Motor neuron (in vitro differentiated cells): ENCODE data around the gene PAGE4. TPM values are rescaled to one million over a fixed set of nuclear protein-coding genes. Genes with fewer than 3 reads are reported as not detected.

Experiments
- ATAC-seq, 8 experiments: fragments of 200-7000 bp; cut with Tn5 transposase; replicated peaks in 6 of 8; 2 replicates each; pipeline ENCODE4 v1.8.0; 2021; ENCODE audit warnings: mild to moderate bottlenecking in 8 of 8, moderate library complexity in 8 of 8
- H3K27ac ChIP-seq, 2 donors: fragments of 250-450 bp; sonication (Bioruptor Pico); 2 replicates each; pipeline ENCODE4 v1.9.0; 2021; ENCODE audit warnings: antibody characterized with exemption in 2 of 2, mild to moderate bottlenecking in 2 of 2, moderate library complexity in 1 of 2
- H3K4me1 ChIP-seq, 2 donors: fragments of 250-450 bp; sonication (Bioruptor Pico); replicated peaks in 1 of 2; 2 replicates each; pipeline ENCODE4 v1.6.1; 2021; ENCODE audit warnings: antibody characterized with exemption in 2 of 2, mild to moderate bottlenecking in 2 of 2, moderate library complexity in 1 of 2
- H3K4me3 ChIP-seq, 5 donors: fragments of 250-450 bp; sonication (Bioruptor Pico); 2 replicates each; pipeline ENCODE4 v1.9.0; 2021; ENCODE audit warnings: antibody characterized with exemption in 5 of 5, mild to moderate bottlenecking in 5 of 5, moderate library complexity in 4 of 5
- WGBS, 10 experiments: fragments of 450-650 bp; shearing (Covaris generic); methylation state at CpG; one replicate each; pipeline ENCODE4 v1.0.0; 2022; 5-methylcytosine and 5-hydroxymethylcytosine counted together
- in situ Hi-C, 9 experiments: fragments of 400-800 bp; cut with MboI; loops; one replicate each; pipeline ENCODE4 v1.15.0; 2021; ENCODE audit warnings: low sequenced_read_pairs in 9 of 9, low pct_unique_long_range_greater_than_20kb in 2 of 9; ENCODE audit not compliant: unreplicated experiment in 9 of 9
- total RNA-seq, 8 experiments: library from RNA; unstranded; fragments of 300-600 nt; gene quantifications; 2 replicates each; pipeline versions ENCODE4 v1.2.3 to v1.2.4, GENCODE V29; 2022

The PAGE4 gene
- total RNA-seq, 8 experiments from 2014 or later = 0.13 to 0.47 (median 0.28) TPM; not detected in 5

GRCh38 chrX:49878128-49878833 is 49.2 kb downstream of the PAGE4 start:
- Histone ChIP-seq H3K27ac (peak overlapping the region; percentile 84 to 93), H3K4me1 (peaks cover 21 to 35% of the 10 kb centered on the region in 2 donors), H3K4me3 (peak overlapping the region; percentile 49 to 88 (median 59))
- ATAC-seq = peak in 6 of 8 experiments; percentile 5 to 25 (median 14)
- in situ Hi-C loops = no loop called here
- 0 to 100% methylated on average over 1 of the region's 28 CpGs; no CpG with 5 or more reads in 8 of the 10 experiments for WGBS, 10 experiments

- H3K27ac ChIP-seq = peak within 1 kb of the TSS; percentile 84 to 93
- peak within 1 kb of the TSS; percentile 49 to 88 (median 59) for H3K4me3 ChIP-seq
- peaks cover 21 to 35% of the 10 kb centered on the region in 2 donors for H3K4me1 ChIP-seq
- WGBS, 10 experiments = 0 to 30% methylated on average over 3 to 9 of the region's 60 CpGs; no CpG with 5 or more reads in 8 of the 10 experiments
- in situ Hi-C loops = no loop called here
- ATAC-seq = peak; percentile 82 to 88 (median 85)
These were observed 49.9 kb downstream of the PAGE4 start, which contains the start of gene USP27X for GRCh38 chrX:49878834-49879655. Gene USP27X, plus strand, starts transcription at chrX:49879484. Its CDS starts 824 bp downstream, at chrX:49880308.

- peak overlapping the region; percentile 73 to 93 for H3K27ac ChIP-seq
- in situ Hi-C loops = no loop called here
- 59% methylated on average over 4 of the region's 55 CpGs; no CpG with 5 or more reads in 9 of the 10 experiments for WGBS, 10 experiments
These were observed 50.7 kb downstream of the PAGE4 start for GRCh38 chrX:49879656-49880277.

DNA sequence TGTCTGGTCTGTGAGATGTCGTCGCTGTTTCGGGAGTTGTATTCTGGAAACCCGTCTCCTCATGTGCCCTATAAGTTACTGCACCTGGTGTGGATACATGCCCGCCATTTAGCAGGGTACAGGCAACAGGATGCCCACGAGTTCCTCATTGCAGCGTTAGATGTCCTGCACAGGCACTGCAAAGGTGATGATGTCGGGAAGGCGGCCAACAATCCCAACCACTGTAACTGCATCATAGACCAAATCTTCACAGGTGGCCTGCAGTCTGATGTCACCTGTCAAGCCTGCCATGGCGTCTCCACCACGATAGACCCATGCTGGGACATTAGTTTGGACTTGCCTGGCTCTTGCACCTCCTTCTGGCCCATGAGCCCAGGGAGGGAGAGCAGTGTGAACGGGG is 51.6 kb downstream of the PAGE4 start:
- peaks cover 21 to 35% of the 10 kb centered on the region in 2 donors for H3K4me1 ChIP-seq
- no peak for ATAC-seq
- H3K4me3 ChIP-seq = peak overlapping the region in 4 of 5 donors; percentile 49 to 88 (median 62)
- 25 to 100% (median 33%) methylated on average over 2 to 3 of the region's 12 CpGs; no CpG with 5 or more reads in 7 of the 10 experiments for WGBS, 10 experiments
- no peak overlapping the region for H3K27ac ChIP-seq
- in situ Hi-C loops = no loop called here

More at GRCh38 chrX:49879656-49880277, 50.7 kb downstream of the PAGE4 start:
- ATAC-seq = peak in 7 of 8 experiments; percentile 9 to 28 (median 13)
- Histone ChIP-seq H3K4me1 (peaks cover 21 to 35% of the 10 kb centered on the region in 2 donors), H3K4me3 (peak overlapping the region; percentile 49 to 88 (median 59))

Other genes with a start within 250 kb of the PAGE4 start
- gene GAGE12H, start 249.4 kb upstream of the PAGE4 start, total RNA-seq = not detected
- not detected for gene GAGE2A, start 239.8 kb upstream of the PAGE4 start, total RNA-seq
- gene GAGE1, start 230.3 kb upstream of the PAGE4 start, total RNA-seq = under 1 TPM in 1 of 8 experiments, not detected in 7; 0.24 TPM
- not detected for gene PAGE1, start 133.3 kb upstream of the PAGE4 start, total RNA-seq
- gene USP27X, start 50.2 kb downstream of the PAGE4 start, total RNA-seq = 1 to 10 TPM; 1.2 to 8.0 (median 7.0) TPM
- gene CLCN5, start 93.3 kb downstream of the PAGE4 start, total RNA-seq = 10 to 100 TPM in 6 of 8 experiments, 1 to 10 TPM in 2; 7.0 to 35.0 (median 13.9) TPM